Ascending aorta (tissue), 2 donors: ENCODE data around the gene THRB. TPM values are rescaled to one million over a fixed set of nuclear protein-coding genes. Genes with fewer than 3 reads are reported as not detected.
"Not testable (repeated sequence)": the region's sequence is repeated elsewhere in the genome, so short reads cannot be mapped to it uniquely, and the experiment has no call there.

Experiments
- DNase-seq, 2 donors: peaks; one replicate each; pipeline ENCODE4 v3.0.0-alpha.2; 2019; ENCODE audit warnings: low spot score in 2 of 2
- H3K27ac ChIP-seq, 2 donors: fragments of 200-600 bp; sonication (generic); one replicate each; pipeline ENCODE4 v1.5.1; 2016 to 2017; ENCODE audit warnings: mild to moderate bottlenecking in 1 of 2
- H3K27me3 ChIP-seq: fragments of 200-600 bp; sonication (generic); one replicate; pipeline ENCODE4 v1.5.1; 2017
- H3K36me3 ChIP-seq, 2 donors: fragments of 200-600 bp; sonication (generic); one replicate each; pipeline ENCODE4 v1.5.1; 2016
- H3K4me1 ChIP-seq, 2 donors: fragments of 200-600 bp; sonication (generic); one replicate each; pipeline ENCODE4 v1.5.1; 2016 to 2017; ENCODE audit warnings: mild to moderate bottlenecking in 1 of 2
- H3K4me3 ChIP-seq, 2 donors: fragments of 200-600 bp; sonication (generic); one replicate each; pipeline ENCODE4 v1.5.1; 2016 to 2017; ENCODE audit warnings: mild to moderate bottlenecking in 1 of 2
- H3K9me3 ChIP-seq, 2 donors: fragments of 200-600 bp; sonication (generic); one replicate each; pipeline ENCODE4 v1.5.1; 2016
- CTCF ChIP-seq, 3 experiments: fragments of 200-600 bp in 2 of 3; fragments of 450-650 bp in 1 of 3; sonication (generic) in 2 of 3; IDR thresholded peaks; one replicate each; pipeline ENCODE4 v1.5.1; 2016 to 2019; ENCODE audit warnings: antibody characterized with exemption in 3 of 3, mild to moderate bottlenecking in 1 of 3, moderate library complexity in 1 of 3
- intact Hi-C: fragments of 100-400 bp; cut with DNase I; formaldehyde crosslinking; loops from one replicate; pipeline ENCODE4 v1.15.1; 2023
- total RNA-seq: library from RNA; depleted of rRNA; stranded (reverse); fragments of >200 nt; gene quantifications from one replicate; pipeline ENCODE4 v1.1.0, GENCODE V29; 2016

The THRB gene
- total RNA-seq, 1 donor from 2014 or later = 24.7 TPM

DNA sequence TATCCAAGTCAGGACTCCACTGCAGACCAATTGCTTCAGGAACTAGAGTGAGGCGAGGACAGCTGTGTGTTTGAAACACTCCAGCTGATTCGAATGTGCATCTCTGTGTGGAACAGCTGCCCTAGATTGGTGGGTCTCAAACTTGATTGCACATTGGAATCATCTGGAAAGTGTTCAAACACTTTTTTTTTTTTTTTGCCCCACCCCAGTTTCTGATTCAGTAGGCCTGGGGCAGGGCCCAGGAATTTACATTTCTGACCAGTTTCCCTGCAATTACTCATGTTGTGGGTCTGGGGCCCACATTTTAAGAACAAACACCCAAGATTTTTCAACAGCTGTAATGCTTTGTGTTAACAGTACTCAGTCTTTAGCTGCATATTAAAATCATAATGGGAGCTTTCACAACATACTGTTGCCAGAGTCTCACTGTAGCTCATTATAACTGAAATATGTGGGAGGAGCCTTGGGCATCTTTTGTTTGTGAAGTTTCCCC, 392.9 kb downstream of the THRB start:
- Histone ChIP-seq H3K27ac (no peak overlapping the region), H3K9me3 (no peaks in the 10 kb centered on the region), H3K27me3 (no peaks in the 10 kb centered on the region), H3K36me3 (no peaks in the 10 kb centered on the region), H3K4me3 (no peak overlapping the region), H3K4me1 (peaks cover 3 to 12% of the 10 kb centered on the region in 2 donors)
- DNase-seq = no peak
- intact Hi-C loops = no loop called here
- no peak for TF ChIP-seq CTCF (IDR thresholded peaks at IDR 0.05)

- no peaks in the 10 kb centered on the region for H3K9me3 ChIP-seq
- no peak for TF ChIP-seq CTCF (IDR thresholded peaks at IDR 0.05)
- no peak for DNase-seq
- H3K4me1 ChIP-seq = peaks cover 3 to 13% of the 10 kb centered on the region in 2 donors
- H3K27me3 ChIP-seq = no peaks in the 10 kb centered on the region
- H3K4me3 ChIP-seq = no peak overlapping the region
- no peak overlapping the region for H3K27ac ChIP-seq
- H3K36me3 ChIP-seq = no peaks in the 10 kb centered on the region
- intact Hi-C loops = no loop called here
These were observed 393.8 kb downstream of the THRB start for GRCh38 chr3:24100696-24101402.

DNA sequence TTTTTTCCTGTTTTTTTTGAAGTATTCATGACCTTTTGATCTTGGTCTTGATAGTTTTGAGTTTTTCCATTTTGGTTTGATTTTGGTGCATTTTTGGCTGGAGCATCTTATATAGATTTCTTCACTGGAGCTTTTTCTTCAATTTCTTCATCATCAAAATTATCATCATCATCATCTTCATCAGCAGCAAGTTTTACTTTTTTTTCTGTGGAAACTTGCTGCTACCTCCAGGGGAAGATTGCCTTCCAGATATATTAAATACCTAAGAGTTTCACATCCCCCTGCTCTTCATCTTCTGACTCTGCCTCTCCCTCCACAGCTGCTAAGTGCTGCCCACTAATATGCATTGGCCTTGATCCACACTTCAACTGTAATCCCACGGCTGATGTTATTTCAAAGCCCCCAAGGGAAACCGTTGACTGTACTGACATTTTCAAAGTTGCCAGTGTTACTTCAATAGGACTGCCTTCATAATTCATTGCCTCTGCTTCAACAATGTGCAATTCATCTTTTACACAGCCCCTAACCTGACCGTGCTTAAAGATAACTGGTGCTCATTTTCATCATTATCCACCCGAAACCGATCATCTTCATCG, 397.9 kb downstream of the THRB start:
- intact Hi-C loops = no loop called here
- no peak for DNase-seq
- no peak for TF ChIP-seq CTCF (IDR thresholded peaks at IDR 0.05)
- no peaks in the 10 kb centered on the region for H3K36me3 ChIP-seq
- peaks cover 3 to 13% of the 10 kb centered on the region in 2 donors for H3K4me1 ChIP-seq
- no peak overlapping the region for H3K4me3 ChIP-seq
- H3K27me3 ChIP-seq = no peaks in the 10 kb centered on the region
- H3K27ac ChIP-seq = peak overlapping the region; percentile 55 to 59
- no peaks in the 10 kb centered on the region for H3K9me3 ChIP-seq

GRCh38 chr3:24096271-24096670, 398.4 kb downstream of the THRB start:
- H3K4me3 ChIP-seq = no peak overlapping the region
- intact Hi-C loops = no loop called here
- H3K36me3 ChIP-seq = no peaks in the 10 kb centered on the region
- peak overlapping the region; percentile 22 to 55 for H3K27ac ChIP-seq
- no peak for TF ChIP-seq CTCF (IDR thresholded peaks at IDR 0.05)
- H3K4me1 ChIP-seq = peaks cover 3 to 13% of the 10 kb centered on the region in 2 donors
- DNase-seq = no peak
- H3K27me3 ChIP-seq = no peaks in the 10 kb centered on the region
- H3K9me3 ChIP-seq = no peaks in the 10 kb centered on the region

DNA sequence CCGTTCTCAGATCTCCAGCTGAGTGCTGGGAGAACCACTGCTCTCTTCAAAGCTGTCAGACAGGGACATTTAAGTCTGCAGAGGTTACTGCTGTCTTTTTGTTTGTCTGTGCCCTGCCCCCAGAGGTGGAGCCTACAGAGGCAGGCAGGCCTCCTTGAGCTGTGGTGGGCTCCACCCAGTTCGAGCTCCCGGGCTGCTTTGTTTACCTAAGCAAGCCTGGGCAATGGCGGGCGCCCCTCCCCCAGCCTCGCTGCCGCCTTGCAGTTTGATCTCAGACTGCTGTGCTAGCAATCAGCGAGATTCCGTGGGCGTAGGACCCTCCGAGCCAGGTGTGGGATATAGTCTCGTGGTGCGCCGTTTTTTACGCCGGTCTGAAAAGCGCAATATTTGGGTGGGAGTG, 399.8 kb downstream of the THRB start:
- H3K4me3 ChIP-seq, DNase-seq, H3K9me3 ChIP-seq, H3K36me3 ChIP-seq, H3K27me3 ChIP-seq, H3K27ac ChIP-seq, intact Hi-C loops: not testable (repeated sequence)
- H3K4me1 ChIP-seq = peaks cover 3 to 13% of the 10 kb centered on the region in 2 donors

GRCh38 chr3:24088782-24089181, 405.9 kb downstream of the THRB start:
- Histone ChIP-seq H3K4me3 (no peak overlapping the region), H3K9me3 (no peaks in the 10 kb centered on the region), H3K27ac (no peak overlapping the region), H3K27me3 (no peaks in the 10 kb centered on the region), H3K4me1 (peaks cover 0 to 7% of the 10 kb centered on the region in 2 donors), H3K36me3 (no peaks in the 10 kb centered on the region)
- DNase-seq = no peak
- intact Hi-C loops = no loop called here
- peak in 2 of 3 experiments; percentile 13 to 16 for TF ChIP-seq CTCF (IDR thresholded peaks at IDR 0.05)
